ENCODE results near the gene FAM110C. TPM values are rescaled to one million over a fixed set of nuclear protein-coding genes. Genes with fewer than 3 reads are reported as not detected.

FAM110C gene
- 1 to 10 TPM; 4.9 to 5.0 TPM for total RNA-seq

- H3K27me3 ChIP-seq (replicated peaks; ENCODE audit: insufficient read depth) = no peaks in the 10 kb centered on the region
- peak; percentile 34 for DNase-seq (ENCODE audit: low spot score)
- peak; percentile 72 for ATAC-seq (ENCODE audit: insufficient number of reproducible peaks, low FRiP score, low read depth)
- TF ChIP-seq CTCF (IDR thresholded peaks at IDR 0.05) = no peak
- peak within 1 kb of the TSS; percentile 89 for H3K4me3 ChIP-seq
- peaks cover 0 to 29% of the 10 kb centered on the region in 2 donors for H3K4me1 ChIP-seq (ENCODE audit: control insufficient read depth in 1 of 2, low read depth in 2 of 2)
- H3K36me3 ChIP-seq = no peaks in the 10 kb centered on the region
- H3K9me3 ChIP-seq = no peaks in the 10 kb centered on the region
- H3K27ac ChIP-seq = peak within 1 kb of the TSS; percentile 96
These were observed at the start of gene FAM110C for GRCh38 chr2:46471-47345. FAM110C (minus strand) TSS chr2:46505; CDS start chr2:46385, 120 bp downstream.

- ATAC-seq (ENCODE audit: insufficient number of reproducible peaks, low FRiP score, low read depth) = no peak
- H3K27me3 ChIP-seq (replicated peaks; ENCODE audit: insufficient read depth) = no peaks in the 10 kb centered on the region
- no peaks in the 10 kb centered on the region for H3K36me3 ChIP-seq
- no peak for DNase-seq (ENCODE audit: low spot score)
- no peak overlapping the region for H3K4me3 ChIP-seq
- TF ChIP-seq CTCF (IDR thresholded peaks at IDR 0.05) = no peak
- no peaks in the 10 kb centered on the region for H3K9me3 ChIP-seq
- H3K27ac ChIP-seq = no peak overlapping the region
- no peaks in the 10 kb centered on the region for H3K4me1 ChIP-seq (ENCODE audit: control insufficient read depth in 1 of 2, low read depth in 2 of 2)
These were observed 46.0 kb upstream of the FAM110C start for GRCh38 chr2:92326-92725.

GRCh38 chr2:90645-91312 is 44.5 kb upstream of the FAM110C start:
- Histone ChIP-seq H3K9me3 (no peaks in the 10 kb centered on the region), H3K36me3 (no peaks in the 10 kb centered on the region), H3K27ac (no peak overlapping the region), H3K4me1 (ENCODE audit: control insufficient read depth in 1 of 2, low read depth in 2 of 2) (no peaks in the 10 kb centered on the region), H3K27me3 (replicated peaks; ENCODE audit: insufficient read depth) (no peaks in the 10 kb centered on the region), H3K4me3 (no peak overlapping the region)
- TF ChIP-seq CTCF (IDR thresholded peaks at IDR 0.05) = no peak
- DNase-seq (ENCODE audit: low spot score) (no peak), ATAC-seq (ENCODE audit: insufficient number of reproducible peaks, low FRiP score, low read depth) (no peak)

- DNase-seq (ENCODE audit: low spot score) (no peak), ATAC-seq (ENCODE audit: insufficient number of reproducible peaks, low FRiP score, low read depth) (no peak)
- Histone ChIP-seq H3K4me1 (ENCODE audit: control insufficient read depth in 1 of 2, low read depth in 2 of 2) (no peaks in the 10 kb centered on the region), H3K27ac (no peak overlapping the region), H3K9me3 (no peaks in the 10 kb centered on the region), H3K36me3 (no peaks in the 10 kb centered on the region), H3K27me3 (replicated peaks; ENCODE audit: insufficient read depth) (no peaks in the 10 kb centered on the region), H3K4me3 (no peak overlapping the region)
- no peak for TF ChIP-seq CTCF (IDR thresholded peaks at IDR 0.05)
These were observed 39.5 kb upstream of the FAM110C start for GRCh38 chr2:85761-86160.

GRCh38 chr2:84121-84520 is 37.8 kb upstream of the FAM110C start:
- Histone ChIP-seq H3K4me3 (no peak overlapping the region), H3K36me3 (no peaks in the 10 kb centered on the region), H3K9me3 (no peaks in the 10 kb centered on the region), H3K4me1 (ENCODE audit: control insufficient read depth in 1 of 2, low read depth in 2 of 2) (no peaks in the 10 kb centered on the region), H3K27ac (no peak overlapping the region), H3K27me3 (replicated peaks; ENCODE audit: insufficient read depth) (no peaks in the 10 kb centered on the region)
- TF ChIP-seq CTCF (IDR thresholded peaks at IDR 0.05) = no peak
- DNase-seq (ENCODE audit: low spot score) (no peak), ATAC-seq (ENCODE audit: insufficient number of reproducible peaks, low FRiP score, low read depth) (no peak)
